Hindlimb muscle (tissue), 1 donor: ENCODE measurements around the gene EME2. TPM values are rescaled to one million over a fixed set of nuclear protein-coding genes. Genes with fewer than 3 reads are reported as not detected.
"Not testable (repeated sequence)": the region's sequence is repeated elsewhere in the genome, so short reads cannot be mapped to it uniquely, and the experiment has no call there.

Source experiments
- DNase-seq: peaks from one replicate; pipeline ENCODE4 v3.0.0-alpha.2; 2013
- polyA plus RNA-seq: library from polyadenylated mRNA; unstranded; fragments of 120-200 nt; gene quantifications from one replicate; pipeline ENCODE4 v1.2.1, GENCODE V29; 2013; ENCODE audit not compliant: insufficient read length

The EME2 gene
- 7.2 TPM for polyA plus RNA-seq

- DNase-seq: no peak
These were observed at the start of gene EME2 for GRCh38 chr16:1772362-1772907. Gene EME2, plus strand, starts transcription at chr16:1772810. Its CDS starts 418 bp downstream, at chr16:1773228.

- DNase-seq: no peak
These were observed 49.0 kb upstream of the EME2 start for GRCh38 chr16:1723450-1724147.

DNA sequence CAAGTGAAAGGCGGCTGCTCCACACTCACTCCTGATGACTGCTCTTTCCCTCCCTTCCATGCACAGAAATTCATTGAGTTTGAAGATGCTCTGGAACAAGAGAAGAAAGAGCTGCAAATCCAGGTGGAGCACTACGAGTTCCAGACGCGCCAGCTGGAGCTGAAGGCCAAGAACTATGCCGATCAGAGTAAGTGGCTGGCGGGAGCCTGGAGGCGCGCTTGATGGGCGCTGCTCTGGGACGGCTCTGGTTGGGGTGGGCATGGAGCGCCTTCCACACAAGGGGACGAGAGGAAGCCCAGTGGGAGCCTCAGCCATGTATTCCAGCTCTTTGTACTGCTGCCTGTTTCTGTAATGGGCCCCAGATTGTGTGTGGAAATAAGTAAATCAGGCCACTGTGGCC is 48.1 kb upstream of the EME2 start:
- no peak for DNase-seq

DNA sequence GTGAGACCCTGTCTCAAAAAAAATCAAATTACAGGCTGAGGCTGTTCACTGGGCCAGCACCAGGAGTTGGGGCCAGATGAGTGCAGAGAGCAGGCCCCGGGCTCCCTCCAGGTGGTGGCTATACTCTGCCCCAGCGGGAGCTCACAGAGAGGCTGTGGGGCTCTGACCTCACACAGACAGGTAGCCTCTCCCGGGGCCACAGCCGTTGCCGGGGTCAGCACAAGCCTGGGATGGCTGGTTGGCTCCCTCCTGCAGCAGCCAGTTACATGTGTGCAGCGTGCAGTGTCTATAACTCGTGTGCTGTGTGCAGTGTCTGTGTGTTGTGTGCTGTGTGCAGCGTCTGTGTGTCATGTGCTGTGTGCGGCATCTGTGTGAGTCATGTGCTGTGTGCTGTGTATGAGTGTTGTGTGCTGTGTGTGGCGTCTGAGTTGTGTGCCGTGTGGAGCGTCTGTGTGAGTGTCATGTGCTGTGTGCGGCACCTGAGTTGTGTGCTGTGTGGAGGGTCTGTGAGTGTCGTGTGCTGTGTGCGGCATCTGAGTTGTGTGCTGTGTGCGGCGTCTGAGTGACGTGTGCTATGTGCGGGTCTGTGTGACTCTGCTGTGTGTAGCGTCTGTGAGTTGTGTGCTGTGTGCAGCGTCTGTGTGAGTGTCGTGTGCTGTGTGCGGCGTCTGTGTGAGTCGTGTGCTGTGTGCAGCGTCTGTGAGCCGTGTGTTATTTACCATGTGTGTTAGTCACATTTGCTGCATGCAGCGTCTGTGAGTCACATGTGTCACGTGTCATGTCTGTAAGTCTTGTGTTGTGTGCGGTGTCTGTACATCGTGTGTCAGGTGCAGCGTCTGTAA is 45.7 kb upstream of the EME2 start:
- DNase-seq: no peak

DNA sequence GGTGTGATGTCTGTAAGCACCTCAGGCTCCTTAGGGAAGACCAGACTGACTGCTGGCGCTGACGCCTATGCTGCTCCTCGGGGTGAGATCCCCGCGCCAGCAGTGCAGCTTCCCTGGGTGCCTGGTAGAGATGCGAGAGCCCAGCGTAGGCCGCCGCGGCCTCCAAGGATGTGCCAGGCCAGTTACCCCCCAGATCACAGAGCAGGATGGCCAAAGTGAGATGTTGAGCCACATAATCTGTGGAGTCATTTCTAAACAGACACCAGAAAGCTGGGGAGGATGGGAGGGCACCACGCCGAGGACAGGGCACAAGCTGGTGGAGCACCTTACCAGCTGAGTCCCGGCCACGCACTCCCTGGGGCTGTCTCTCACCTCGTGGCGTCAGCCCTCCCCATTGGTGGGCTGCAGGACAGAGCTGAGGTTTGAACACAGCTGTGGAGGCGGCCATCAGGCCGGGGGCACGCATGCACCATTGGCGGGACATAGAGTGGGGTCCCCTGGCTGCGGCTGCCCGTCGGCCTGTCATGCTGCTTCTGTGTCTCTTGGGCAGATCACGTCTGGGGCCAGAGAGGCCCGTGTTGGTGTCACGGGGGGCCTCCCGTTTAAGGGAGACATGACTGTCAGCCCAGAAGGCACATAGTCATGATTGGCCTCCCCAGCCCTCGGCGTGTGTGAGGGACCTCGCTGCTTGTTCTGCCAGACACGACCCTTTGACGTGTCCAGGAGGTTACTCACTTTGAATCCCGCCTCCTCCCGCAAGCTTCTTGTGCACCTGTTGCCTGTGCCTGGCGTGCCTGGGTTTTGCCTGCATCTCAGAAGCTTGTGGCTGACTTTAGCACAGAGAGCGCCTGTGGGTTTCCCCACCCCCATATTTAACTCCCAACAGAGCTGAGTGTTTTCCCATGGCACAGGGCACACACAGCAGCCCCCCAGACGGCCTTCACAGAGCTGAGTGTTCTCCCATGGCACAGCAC is 44.7 kb upstream of the EME2 start:
- no peak for DNase-seq

GRCh38 chr16:1729026-1729425 is 43.6 kb upstream of the EME2 start:
- DNase-seq: no peak

DNA sequence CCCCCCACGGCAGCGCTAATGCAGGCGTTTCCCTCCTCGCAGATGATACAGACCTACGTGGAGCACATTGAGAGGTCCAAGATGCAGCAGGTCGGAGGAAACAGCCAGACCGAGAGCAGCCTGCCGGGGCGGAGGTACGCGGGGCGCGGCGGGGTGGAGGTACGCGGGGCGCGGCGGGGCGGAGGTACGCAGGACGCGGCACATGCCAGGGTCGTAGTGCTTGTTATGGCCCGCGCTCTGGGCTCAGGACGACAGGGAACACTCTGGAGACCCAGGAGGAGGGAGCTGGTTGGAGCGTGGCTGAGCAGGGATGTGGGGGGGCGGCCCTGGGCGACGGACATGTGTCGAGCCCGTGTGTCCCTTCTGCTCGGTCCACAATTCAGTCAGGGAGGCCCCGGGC is 43.2 kb upstream of the EME2 start:
- DNase-seq: no peak

DNA sequence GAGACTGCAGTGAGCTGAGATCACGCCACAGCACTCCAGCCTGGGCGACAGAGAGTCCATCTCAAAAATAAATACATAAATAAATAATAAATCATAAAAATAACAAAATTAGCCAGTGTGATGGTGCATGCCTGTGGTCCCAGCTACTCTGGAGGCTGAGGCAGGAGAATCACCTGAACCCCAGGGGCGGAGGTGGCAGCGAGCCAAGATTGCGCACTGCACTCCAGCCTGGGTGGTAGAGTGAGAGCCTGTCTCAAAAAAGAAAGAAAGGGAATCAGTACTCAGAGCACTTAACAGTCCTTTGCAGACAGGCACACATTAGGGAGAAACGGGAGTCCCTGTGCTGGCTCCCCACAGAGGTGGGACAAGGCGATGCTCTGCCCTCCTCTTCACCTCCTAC is 41.5 kb upstream of the EME2 start:
- no peak for DNase-seq

DNA sequence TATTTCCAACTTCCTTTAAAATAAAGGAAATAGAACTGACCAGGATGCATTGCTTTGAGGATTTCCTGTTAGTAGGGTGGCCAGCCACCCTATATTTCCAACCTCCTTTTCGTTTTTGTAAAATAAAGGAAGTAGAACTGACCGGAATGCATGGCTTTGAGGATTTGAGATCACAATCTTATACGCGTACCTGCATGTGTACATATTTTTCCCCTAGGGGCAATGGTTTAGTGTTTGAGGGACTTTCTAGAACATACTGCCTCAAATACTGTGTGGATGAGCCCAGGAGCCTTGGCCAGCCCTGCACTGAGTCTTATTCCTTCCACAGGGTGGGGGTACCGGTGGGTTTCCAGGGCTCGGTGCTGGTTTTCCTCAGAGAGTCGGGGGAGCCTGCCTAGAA is 41.0 kb upstream of the EME2 start:
- no peak for DNase-seq

DNA sequence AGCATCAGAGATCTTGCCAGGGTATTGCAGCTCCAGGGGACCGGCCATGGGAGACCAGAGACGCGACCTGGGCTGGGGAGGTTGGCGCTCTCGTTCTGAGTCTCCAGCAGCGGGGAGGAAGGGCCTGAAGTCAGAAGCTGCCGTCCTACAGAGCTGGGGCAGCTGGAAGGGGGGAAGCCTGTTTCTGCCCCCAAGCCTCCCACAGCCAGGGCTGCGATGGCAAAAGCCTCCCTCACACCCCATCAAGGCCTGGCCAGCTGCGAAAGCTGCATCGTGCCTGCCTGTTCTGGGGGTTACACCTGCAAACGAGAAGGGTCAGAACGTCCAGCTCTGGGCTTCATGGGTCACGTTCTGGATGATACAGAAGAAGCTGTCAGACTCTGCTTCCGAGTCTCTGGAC is 40.5 kb upstream of the EME2 start:
- DNase-seq: no peak

DNA sequence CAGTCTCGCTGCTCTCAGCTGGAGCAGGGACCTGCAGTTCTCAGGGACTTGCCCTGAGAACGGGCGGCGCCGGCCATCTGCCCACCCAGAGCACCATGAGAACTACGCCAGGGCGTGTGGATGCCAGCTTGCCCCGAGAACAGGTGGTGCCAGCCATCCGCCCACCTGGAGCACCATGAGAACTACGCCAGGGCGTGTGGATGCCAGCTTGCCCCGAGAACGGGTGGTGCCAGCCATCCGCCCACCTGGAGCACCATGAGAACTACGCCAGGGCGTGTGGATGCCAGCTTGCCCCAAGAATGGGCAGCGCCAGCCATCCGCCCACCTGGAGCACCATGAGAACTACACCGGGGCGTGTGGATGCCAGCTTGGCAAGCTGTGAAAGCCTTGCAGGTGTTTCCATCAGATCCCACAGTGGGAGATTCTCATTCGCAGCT is 40.0 kb upstream of the EME2 start:
- not testable (repeated sequence) for DNase-seq

- no peak for DNase-seq
These were observed 38.5 kb upstream of the EME2 start for GRCh38 chr16:1734123-1734522.

- no peak for DNase-seq
These were observed 37.8 kb upstream of the EME2 start for GRCh38 chr16:1734816-1735215.

GRCh38 chr16:1740234-1740633 is 32.4 kb upstream of the EME2 start:
- DNase-seq: no peak

DNA sequence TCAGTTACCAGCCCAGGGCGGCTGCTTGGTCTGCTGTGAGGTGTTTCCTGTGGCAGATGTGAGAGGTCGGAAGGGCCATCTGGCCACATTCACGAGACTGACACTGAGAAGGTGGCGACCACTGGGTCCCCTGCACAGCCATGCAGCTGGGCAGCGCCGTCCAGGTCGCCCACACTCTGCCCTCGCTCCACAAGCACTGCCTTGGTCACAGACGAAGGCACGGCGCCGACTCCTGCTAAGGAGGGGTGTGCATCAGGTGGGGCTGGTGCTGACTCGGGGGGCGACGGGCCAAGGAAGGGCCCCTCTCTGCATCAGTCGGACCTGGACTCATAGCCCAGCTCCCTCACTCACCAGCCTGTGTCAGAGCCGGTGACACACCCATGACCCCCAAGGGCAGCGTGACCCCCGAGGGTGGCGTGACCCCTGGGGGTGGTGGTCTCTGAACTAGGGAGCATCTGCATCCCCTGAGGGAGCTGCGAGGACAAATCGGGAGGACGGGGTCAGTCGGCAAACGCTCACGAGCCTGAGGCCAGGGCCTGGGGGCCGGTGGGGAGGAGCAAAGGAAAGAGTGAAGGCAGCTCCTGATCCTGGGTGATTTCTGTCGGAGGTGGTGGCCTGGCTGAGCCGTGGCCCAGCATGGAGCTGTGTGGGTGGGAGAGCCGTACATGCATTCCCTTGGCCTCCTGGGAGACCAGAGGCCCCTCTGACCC is 31.7 kb upstream of the EME2 start:
- no peak for DNase-seq

DNA sequence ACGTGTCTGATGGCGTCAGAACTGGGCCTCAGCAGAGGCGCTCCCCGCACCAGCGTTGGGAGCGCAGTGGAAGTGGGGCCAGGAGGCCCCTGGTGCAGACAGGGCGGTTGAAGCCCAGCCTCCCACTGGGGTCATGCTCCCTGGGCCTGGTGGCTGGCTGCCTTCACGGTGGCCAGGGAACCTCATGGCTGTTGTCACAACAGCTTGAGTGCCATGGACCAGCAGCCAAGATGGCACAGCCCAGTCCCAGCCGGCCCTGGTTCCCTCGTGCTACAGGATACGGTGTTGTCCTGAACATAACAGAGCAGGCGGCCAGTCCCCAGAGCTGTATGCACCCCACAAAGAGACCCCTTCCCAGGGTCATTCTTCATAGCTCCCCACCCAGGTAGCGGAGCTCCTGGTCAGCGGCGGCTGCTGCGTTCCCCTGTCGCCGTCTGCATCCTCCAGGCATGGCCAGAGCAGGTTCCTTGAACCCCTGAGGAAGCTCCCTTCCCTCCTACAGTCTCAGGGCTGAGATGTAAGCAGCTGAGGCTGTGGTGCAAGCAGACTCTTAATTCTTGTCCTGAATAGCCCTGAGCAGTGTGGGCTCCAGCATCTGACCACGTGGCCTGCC is 31.0 kb upstream of the EME2 start:
- no peak for DNase-seq

GRCh38 chr16:1743376-1744337 is 29.0 kb upstream of the EME2 start:
- DNase-seq: no peak

DNA sequence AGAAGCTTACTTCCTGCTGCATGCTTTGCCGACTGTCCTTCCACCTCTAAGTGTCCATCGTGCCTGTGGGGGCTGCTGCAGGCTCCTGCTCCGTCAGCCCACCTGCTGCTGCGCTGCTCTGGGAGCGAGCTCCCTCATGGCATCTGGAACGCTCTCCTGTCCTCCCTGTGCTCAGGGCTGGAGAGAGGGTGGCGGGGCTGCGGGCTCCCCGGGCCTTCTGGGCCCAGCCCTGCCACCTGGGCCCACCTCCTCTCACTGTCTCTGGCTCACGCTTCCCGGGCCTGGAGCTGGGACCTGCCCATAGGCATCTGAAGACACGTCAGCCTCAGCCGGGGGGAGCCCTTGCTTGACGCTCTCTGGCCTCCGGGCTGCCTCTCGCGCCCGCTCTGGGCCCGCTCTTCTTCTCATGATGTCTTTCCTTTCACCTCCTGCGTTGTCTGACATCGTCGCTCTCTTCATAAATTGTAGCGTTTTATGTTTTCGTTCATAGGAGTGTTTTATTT is 28.2 kb upstream of the EME2 start:
- DNase-seq: no peak

- DNase-seq: no peak
These were observed 27.3 kb upstream of the EME2 start for GRCh38 chr16:1745181-1745899.
